Testis (tissue), 3 donors: ENCODE measurements around the gene RBKS. TPM values are rescaled to one million over a fixed set of nuclear protein-coding genes. Genes with fewer than 3 reads are reported as not detected.

Source experiments
- DNase-seq: peaks from one replicate; pipeline ENCODE4 v3.0.0-alpha.2; 2019
- H3K27ac ChIP-seq, 2 donors: fragments of 200-600 bp; sonication (generic); one replicate each; pipeline ENCODE4 v1.5.1; 2019
- H3K27me3 ChIP-seq: fragments of 200-600 bp; sonication (generic); one replicate; pipeline ENCODE4 v1.5.1; 2019
- H3K36me3 ChIP-seq: fragments of 200-600 bp; sonication (generic); one replicate; pipeline ENCODE4 v1.5.1; 2017; ENCODE audit warnings: low read depth; ENCODE audit errors: missing control alignments
- H3K4me1 ChIP-seq: fragments of 200-600 bp; sonication (generic); one replicate; pipeline ENCODE4 v1.5.1; 2019
- H3K4me3 ChIP-seq, 2 donors: fragments of 200-600 bp; sonication (generic); one replicate each; pipeline ENCODE4 v1.5.1; 2017 to 2019
- H3K9me3 ChIP-seq: fragments of 200-600 bp; sonication (generic); one replicate; pipeline ENCODE4 v1.5.1; 2017
- CTCF ChIP-seq, 3 experiments: fragments of 450-650 bp in 2 of 3; fragments of 200-600 bp in 1 of 3; sonication (generic) in 1 of 3; IDR thresholded peaks; one replicate each; pipeline ENCODE4 v1.5.1; 2016 to 2019; ENCODE audit warnings: antibody characterized with exemption in 3 of 3, mild to moderate bottlenecking in 2 of 3, moderate library complexity in 1 of 3
- POLR2A ChIP-seq: fragments of 450-650 bp; IDR thresholded peaks from one replicate; pipeline ENCODE4 v1.6.1; 2017; ENCODE audit warnings: antibody characterized with exemption, mild to moderate bottlenecking, moderate library complexity
- WGBS, 2 donors: methylation state at CpG; one replicate each; pipeline ENCODE4 v1.1.5; 2018; 5-methylcytosine and 5-hydroxymethylcytosine counted together
- intact Hi-C: fragments of 100-400 bp; cut with DNase I; formaldehyde crosslinking; loops from one replicate; pipeline ENCODE4 v1.15.1; 2023; ENCODE audit warnings: low total_unique reads
- polyA plus RNA-seq: library from polyadenylated mRNA; stranded (reverse); fragments of 350-450 nt; fragmentation: Illumina TruSeq; extraction: RNeasy Lipid Tissue Mini Kit (QIAGEN cat#74804); gene quantifications from one replicate; pipeline ENCODE4 v1.2.3, GENCODE V29; 2014; ENCODE audit warnings: low read depth, low replicate concordance; ENCODE audit not compliant: insufficient read depth
- total RNA-seq, 2 donors: library from RNA; depleted of rRNA; stranded (reverse); fragments of >200 nt; gene quantifications; one replicate each; pipeline ENCODE4 v1.2.3, GENCODE V29; 2016

RBKS gene
- total and polyA plus RNA-seq, 3 donors from 2014 or later = 6.1 to 18.4 (median 6.3) TPM

DNA sequence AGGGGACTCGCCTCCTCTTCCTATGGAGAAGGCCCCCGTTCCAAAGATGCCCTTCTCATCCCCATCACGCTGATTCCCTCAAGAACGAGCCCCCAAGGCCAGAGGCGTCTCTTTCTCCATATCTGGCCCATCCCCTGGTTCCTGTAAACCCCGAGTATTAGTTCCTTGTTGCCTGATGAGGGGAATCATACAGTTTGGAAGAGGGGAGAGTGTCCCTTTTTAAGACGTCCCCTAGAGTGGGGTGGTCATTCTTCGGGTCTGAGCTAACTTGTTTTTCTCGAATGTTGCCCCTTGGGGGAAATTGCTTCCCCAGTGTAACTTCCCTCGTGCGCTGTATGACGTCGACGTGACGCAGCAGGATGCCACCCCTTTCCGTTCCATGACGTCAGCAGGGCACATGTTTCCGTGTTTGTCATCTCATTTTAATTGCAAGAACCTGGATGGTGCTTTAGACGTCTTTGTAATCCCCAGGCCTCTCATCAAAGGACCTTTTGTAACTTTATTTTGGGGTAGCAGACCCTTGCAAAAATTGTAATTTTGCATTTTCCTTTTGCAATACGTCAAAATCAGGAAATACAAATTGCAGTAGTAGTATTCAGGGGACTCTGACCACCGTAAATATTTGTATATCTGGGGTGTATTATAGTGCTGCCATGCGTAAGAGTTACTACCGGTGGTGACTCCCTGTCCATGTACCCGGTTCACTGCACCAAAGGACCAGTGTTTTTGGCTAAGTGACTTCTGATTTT, 911 bp upstream of the RBKS start:
- Histone ChIP-seq H3K27ac (peak overlapping the region; percentile 92 to 97), H3K9me3 (no peaks in the 10 kb centered on the region), H3K27me3 (no peaks in the 10 kb centered on the region), H3K36me3 (no peaks in the 10 kb centered on the region), H3K4me3 (peak overlapping the region; percentile 83 to 84), H3K4me1 (peaks cover 4% of the 10 kb centered on the region)
- intact Hi-C loops = no loop called here
- peak; percentile 87 for DNase-seq
- TF ChIP-seq POLR2A (no peak), CTCF (IDR thresholded peaks at IDR 0.05) (no peak)
- WGBS, 2 donors = 14 to 16% methylated on average over 24 of the region's 24 CpGs

- WGBS, 2 donors = 10 to 11% methylated on average over 9 to 10 of the region's 10 CpGs
- DNase-seq = peak; percentile 16
- intact Hi-C loops = no loop called here
- H3K27me3 ChIP-seq = no peaks in the 10 kb centered on the region
- TF ChIP-seq POLR2A (no peak), CTCF (IDR thresholded peaks at IDR 0.05) (no peak)
- no peaks in the 10 kb centered on the region for H3K9me3 ChIP-seq
- peaks cover 4% of the 10 kb centered on the region for H3K4me1 ChIP-seq
- H3K27ac ChIP-seq = peak overlapping the region; percentile 92 to 97
- H3K36me3 ChIP-seq = no peaks in the 10 kb centered on the region
- peak overlapping the region; percentile 83 to 84 for H3K4me3 ChIP-seq
Measured at GRCh38 chr2:27889774-27890145, 427 bp downstream of the RBKS start.

DNA sequence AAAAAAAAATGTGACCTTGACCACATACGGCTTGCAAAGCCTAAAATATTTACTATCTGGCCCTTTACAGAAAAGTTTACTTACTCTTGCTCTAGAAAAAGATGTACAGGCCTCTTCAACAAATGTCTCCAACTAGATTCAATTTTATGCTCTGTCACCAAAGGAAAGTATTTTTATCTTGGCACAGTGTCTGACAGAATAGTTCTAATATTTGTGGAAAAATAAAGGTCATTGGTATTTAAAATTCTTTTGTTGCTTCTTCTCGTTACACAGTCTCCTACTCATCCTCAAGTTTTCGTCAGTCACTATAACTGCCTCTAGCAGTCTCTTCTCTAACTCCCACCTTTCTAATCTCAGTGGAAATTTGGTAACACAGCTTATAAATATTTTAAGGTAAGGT, 1.4 kb downstream of the RBKS start:
- WGBS, 2 donors = 17 to 20% methylated on average over 3 of the region's 3 CpGs
- no peaks in the 10 kb centered on the region for H3K9me3 ChIP-seq
- H3K27ac ChIP-seq = peak overlapping the region in 1 of 2 donors; percentile 97
- H3K4me3 ChIP-seq = no peak overlapping the region
- H3K4me1 ChIP-seq = peaks cover 4% of the 10 kb centered on the region
- H3K27me3 ChIP-seq = no peaks in the 10 kb centered on the region
- H3K36me3 ChIP-seq = no peaks in the 10 kb centered on the region
- TF ChIP-seq CTCF (IDR thresholded peaks at IDR 0.05) = no peak
- no peak for DNase-seq
- intact Hi-C loops = no loop called here

GRCh38 chr2:27887830-27888229, 2.4 kb downstream of the RBKS start:
- no peaks in the 10 kb centered on the region for H3K9me3 ChIP-seq
- DNase-seq = no peak
- no peaks in the 10 kb centered on the region for H3K27me3 ChIP-seq
- H3K27ac ChIP-seq = peak overlapping the region in 1 of 2 donors; percentile 97
- H3K4me1 ChIP-seq = peaks cover 4% of the 10 kb centered on the region
- H3K4me3 ChIP-seq = no peak overlapping the region
- H3K36me3 ChIP-seq = no peaks in the 10 kb centered on the region
- TF ChIP-seq CTCF (IDR thresholded peaks at IDR 0.05) (no peak), POLR2A (no peak)
- 73 to 82% methylated on average over 3 of the region's 3 CpGs for WGBS, 2 donors
- intact Hi-C loops = no loop called here

- no peaks in the 10 kb centered on the region for H3K27me3 ChIP-seq
- TF ChIP-seq CTCF (IDR thresholded peaks at IDR 0.05) (no peak), POLR2A (no peak)
- no peaks in the 10 kb centered on the region for H3K9me3 ChIP-seq
- H3K4me1 ChIP-seq = peaks cover 4% of the 10 kb centered on the region
- no peak for DNase-seq
- H3K27ac ChIP-seq = no peak overlapping the region
- no peak overlapping the region for H3K4me3 ChIP-seq
- no peaks in the 10 kb centered on the region for H3K36me3 ChIP-seq
- WGBS, 2 donors = 39 to 85% methylated on average over 2 of the region's 2 CpGs
- intact Hi-C loops = no loop called here
Measured at GRCh38 chr2:27887111-27887510, 3.1 kb downstream of the RBKS start.
